ENCODE results near the gene PJA2.

Gene PJA2

DNA sequence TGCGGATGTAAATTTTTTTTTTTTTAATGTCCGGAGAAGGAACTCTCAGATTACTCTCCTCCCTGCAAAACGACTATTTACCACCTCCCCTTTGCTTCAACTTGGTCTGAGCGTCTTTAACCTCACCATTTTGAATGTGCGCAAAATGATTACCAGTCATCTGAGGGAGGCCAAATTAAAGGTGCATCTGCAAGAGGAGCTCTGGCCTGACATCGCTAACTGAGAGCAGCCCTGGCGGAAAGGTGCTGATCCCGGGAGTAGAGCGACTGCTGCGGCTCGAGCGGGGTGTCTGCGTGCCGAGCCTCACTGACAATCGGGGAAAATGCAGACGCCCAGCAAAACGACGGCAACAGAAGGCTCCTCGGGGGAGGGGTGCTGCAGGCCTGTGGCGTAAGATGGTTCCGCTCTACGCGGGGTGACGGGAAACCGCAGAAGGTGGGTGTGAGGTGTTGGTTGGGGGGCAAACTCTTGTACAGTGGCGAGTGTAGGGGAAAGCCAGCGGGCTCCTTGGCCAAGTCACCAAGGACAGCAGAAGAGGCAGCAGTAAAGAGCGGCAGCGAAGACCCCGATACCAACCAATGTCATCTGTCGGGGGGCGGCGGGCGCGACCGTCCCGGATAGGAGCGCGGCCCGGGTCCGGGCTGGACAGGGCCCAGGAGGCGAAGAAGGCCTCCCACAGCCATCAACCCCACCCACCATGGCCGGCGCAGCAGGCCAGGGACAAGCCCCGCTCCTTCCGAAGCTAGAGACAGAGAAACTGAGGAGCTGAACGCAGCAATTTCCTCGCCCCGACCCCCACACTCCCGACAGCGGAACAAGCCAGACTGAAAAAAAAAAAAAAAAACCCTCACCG is 557 bp downstream of the PJA2 start:
- peak; percentile 82 for DNase-seq

DNA sequence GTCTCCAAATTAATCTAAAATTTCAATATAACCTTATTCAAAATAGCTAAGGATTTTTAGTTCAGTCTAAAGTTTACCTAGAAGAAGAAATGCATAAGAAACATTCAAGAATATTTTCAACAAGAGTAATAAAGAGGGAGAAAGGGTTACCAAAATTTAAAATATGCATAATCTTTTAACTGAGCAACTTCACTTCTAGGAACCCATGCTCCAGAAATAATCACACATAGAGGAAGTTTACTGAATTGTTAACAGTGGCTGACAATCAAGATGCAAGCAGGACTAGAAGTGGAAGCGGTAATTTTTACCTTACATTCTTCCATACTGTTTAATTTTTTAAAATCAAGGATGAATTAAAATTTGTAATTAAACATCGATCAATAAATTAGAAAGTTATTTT is 1.9 kb downstream of the PJA2 start:
- no peak for DNase-seq

DNA sequence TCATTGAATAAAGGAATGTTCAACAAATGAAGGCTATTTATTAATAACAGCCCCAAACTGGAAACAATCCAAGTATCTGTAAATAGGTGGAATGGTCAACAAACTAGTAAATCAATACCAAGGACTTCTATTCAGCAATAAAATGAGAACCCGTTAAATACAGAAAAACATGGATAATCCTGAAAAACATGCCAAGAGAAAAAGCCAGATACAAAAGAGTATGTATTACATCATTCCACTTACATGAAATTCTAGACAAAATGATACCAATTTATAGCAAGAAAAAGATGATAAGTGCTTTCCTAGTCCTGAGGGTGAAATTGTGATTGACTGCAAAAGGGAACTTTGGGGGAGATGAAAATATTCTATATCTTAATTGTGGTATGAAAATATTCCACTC is 3.1 kb downstream of the PJA2 start:
- DNase-seq, result no peak

DNA sequence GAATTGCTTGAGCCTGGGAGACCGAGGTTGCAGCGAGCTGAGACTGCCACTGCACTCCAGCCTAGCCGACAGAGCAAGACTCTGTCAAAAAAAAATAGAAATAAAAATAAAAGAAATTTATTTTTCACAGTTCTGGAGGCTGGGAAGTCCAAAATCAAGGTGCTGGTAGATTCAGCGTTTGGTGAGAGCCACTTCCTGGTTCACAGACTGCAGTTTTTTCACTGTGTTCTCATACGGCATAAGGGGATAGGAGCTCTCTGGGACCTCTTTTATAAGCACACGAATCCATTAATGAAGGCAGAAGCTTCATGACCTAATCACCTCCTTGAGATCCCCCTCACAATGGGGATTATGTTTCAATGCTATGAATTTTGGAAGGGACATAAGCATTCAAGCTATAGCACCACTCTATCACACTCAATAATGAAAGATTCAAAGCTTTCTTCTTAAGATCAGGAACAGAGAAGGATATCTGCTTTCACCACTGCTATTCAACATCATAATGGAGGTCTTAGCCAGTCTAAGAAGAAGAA is 5.3 kb downstream of the PJA2 start:
- DNase-seq, result no peak

DNA sequence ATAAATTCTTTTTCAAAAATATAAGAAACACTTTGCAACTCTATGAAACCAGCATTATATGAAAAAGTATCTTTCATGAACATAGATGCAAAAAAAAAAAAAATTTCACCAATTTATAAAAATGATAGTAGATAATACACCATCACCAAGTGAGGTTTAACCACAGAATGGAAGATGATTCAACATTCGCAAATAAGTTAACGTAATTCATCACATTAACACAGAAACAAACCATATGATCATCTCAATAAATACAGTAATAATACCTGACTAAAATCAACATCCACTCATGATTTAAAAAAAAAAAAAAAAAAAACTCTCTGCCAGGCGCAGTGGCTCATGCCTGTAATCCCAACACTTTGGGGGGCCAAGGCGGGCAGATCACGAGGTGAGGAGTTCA is 6.3 kb downstream of the PJA2 start:
- no peak for DNase-seq

DNA sequence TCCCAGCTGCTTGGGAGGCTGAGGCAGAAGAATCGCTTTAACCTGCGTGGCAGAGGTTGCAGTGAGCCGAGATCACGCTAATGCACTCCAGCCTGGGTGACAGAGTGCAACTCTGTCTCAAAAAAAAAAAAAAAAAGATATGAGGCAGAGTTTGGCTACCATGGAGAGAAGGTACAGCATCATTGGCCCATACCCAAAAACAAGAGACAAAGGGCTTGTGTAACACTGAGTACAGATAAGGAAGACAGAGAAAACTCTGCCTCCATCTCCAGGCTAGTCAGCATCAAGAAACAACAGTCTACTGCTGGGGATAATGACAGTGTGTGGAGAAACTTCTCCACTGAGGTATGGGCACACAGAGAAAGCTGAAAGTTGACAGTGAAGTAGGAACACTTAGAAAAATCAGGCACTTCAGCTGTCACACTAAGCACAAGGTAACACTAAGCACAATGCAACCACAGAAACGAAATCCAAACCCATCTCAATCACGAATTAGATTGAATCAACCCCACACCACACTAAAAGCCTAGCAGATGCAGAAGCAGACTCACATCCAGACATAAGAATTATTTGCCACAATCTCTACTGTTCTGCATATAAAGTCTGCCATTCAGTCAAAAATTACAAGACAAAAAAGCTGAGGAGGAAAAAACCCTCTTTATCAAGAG is 10.5 kb downstream of the PJA2 start:
- DNase-seq, result no peak

DNA sequence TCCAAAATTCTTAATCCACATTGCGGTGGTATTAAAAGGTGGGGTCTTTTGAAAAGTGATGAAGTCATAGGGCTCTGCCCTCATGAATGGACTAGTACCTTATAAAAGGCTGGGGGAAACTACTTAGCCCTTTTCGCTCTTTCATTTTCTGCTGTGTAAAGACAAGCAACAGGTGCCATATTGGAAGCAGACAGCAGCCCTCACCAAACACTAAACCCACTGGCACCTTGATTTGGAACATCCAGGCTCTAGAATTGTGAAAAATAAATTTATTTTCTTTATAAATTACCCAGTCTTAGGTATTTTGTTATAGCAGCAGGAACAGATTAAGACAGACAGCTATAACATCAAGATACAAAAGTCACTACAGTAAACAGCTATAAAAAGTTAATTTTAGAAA is 12.8 kb downstream of the PJA2 start:
- no peak for DNase-seq

DNA sequence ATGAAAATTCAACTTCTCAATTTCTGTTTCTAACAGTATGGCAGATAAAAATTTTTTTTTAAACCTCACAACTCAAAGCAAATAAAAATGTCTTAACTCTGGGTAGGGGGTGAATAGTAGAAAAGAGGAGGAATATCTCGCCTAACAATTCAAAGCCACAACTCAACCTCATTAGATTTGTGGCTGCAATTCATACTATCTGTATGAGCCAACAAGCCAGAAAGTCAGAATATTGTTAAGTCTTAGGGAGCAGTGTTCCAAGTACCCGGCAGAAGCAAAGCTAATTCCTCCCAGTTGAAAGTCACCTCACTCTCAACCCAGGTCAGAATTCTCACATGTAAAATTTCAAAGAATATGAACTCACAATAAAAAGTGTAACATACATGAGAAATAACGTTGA is 15.0 kb downstream of the PJA2 start:
- DNase-seq, result no peak

DNA sequence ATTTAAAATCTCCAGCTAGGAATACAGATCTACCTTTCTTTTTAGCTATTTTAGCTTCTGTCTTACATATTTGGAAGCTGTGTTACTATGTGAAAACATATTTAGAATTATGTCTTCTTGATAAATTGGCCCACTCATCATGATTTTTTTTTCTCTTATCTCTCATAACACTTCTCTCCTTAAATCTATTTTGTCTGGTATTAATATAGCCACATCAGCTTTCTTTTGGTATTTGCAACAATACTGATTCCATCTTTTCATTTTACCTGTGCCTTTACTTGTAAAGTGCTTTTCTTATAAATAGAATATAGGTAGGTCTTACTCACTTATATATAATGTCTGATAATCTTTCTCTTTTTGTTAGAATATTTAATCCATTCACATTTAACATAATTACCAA is 19.6 kb downstream of the PJA2 start:
- DNase-seq, result no peak

DNA sequence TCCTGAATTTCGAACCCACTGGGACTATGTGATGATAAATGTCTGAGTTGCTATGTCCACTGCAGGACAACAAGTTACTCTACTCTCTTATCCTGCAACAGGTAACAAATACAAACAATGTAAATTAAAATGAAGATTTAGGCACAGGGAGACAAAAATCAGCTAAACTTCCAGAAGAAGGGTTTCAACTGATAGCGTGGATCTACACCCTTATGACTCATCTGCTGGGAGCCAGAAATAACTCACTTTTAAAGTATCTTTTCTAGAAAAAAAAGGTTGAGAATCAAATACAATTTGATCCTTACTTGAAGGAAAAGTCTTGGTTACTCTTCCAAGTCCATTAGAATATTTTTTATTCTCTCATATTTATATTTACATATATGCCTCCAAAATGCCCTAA is 21.4 kb downstream of the PJA2 start:
- DNase-seq, result no peak

DNA sequence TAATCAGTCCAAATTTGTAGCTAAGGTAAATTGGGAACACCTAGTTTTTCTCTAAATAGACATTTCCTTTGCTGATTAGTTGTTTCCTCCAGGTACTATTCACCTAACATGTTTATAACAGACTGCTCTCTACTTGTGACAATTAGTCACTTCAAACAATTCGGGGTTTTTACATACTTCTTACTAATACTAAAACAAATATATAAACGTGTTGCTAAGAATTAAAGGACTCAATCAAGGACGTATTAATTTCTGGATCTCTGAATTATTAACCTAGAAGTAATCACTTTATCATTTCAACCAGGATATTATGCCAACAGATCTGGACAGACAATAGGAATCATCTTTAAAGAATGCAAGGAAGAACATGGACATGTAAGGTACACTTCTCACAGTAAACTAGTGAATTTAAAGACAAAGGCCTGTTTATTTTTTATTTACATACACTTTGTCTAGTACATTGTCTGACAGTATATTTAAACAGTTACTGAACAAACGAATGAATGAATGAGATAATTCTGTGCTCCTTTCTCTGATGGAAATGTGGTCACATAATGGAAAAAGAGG is 22.3 kb downstream of the PJA2 start:
- no peak for DNase-seq

DNA sequence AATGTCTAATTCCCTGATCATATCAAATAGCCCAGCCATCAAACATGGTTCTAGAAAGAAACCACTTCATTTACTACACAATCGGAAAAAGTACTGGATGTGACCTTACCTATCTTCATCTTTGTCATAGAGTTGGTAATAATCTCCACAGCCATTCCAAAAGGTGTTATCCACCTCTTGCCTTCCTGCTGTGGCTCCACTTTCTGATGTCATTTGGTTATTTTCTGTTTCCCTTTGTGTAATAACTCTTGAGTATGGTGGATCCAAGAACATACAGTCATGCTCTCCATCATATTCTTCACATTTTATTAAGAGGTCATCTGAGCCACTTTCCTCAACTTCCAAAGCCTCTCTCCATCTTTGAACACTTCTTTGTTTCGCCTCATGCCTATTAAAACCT is 31.7 kb downstream of the PJA2 start:
- no peak for DNase-seq

DNA sequence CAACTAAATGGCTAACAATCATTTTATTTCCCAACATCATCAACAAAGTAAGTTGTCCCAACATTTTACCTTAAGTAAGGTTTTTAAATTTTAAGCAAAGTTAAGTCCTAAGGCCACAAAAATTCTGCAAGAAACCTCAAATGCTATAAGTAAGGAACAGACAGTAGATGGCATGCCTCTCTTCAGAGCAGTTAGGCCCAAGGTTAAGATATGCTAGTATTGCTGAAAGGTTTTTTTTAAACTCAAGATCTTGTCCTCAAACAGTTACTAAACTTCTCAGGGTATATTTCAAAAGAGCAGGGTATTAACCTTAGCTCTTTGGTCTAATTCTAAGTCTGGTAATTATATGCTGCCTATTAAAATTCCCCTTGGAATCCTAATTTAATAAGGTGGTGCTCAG is 35.1 kb downstream of the PJA2 start:
- no peak for DNase-seq

DNA sequence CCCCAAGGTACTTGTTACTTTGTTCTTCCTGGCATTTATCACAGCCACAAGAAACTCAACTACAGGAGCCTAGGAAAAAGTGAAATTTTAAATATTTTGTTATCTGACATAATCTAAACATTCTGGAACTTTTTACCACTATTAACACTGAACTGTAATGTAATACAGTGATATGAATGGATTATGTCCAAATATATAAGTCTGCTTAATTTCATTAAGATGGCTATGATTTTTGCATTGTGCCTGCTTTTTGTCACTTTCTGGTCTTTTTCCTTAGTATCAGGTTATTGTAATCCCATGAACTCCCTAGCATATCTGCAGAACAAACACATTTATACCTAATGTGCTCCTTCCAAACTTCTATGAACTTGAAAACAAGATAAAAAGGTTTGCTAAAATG is 35.8 kb downstream of the PJA2 start:
- no peak for DNase-seq

DNA sequence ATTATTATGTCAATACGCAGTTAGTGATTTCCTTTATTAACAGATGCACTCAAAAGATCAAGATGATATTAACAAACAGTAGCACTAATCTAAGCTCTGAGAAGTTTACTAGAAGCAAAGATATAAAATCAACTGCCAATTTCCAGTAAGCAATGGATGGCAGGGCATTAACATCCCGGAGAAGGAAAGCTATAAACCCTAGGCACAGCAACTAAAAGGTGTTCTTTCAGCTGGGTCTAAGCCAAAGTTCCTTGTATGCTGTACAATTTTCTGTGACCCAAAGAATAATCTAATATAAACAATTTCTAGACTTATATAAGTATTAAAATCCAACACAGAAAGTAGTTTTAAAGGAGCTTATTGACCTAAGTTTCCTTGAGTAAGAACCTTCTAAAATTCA is 39.4 kb downstream of the PJA2 start:
- no peak for DNase-seq

DNA sequence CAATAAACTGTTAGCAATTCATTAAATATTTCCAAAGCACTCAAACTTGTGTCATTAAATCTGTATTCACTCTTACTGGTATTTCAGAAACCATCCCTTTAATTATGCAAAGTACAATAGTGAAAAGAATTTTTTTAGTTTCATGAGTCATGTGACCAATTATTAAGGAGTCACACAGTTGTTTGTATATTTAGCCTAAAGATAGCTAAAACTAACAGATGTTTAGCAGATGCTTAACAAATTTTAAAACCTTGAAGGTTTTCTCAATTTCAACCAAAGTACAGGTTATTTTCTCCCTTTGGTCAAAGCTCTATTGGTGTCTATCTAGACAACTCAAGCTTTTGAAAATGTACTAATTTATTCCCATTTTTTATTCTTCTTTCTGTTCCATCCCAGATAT is 44.1 kb downstream of the PJA2 start:
- no peak for DNase-seq

DNA sequence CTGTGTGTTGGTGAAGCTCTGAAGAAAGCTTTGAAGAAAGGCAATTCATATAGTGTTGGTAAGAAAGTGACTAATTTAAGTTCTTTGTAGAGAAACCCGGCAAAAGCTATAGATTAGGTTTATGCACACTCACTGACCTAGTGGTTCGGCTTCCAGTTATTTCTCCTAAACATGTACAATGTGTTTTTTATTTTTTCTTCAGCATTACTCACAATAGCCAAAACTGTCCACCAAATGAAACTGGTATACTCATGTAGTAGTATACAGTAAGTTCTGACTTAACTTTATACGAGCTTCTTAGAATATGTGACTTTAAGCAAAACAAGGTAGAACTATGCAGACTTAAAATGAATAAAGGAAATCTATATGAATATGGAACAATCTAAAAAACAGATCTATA is 44.8 kb downstream of the PJA2 start:
- DNase-seq, result no peak

DNA sequence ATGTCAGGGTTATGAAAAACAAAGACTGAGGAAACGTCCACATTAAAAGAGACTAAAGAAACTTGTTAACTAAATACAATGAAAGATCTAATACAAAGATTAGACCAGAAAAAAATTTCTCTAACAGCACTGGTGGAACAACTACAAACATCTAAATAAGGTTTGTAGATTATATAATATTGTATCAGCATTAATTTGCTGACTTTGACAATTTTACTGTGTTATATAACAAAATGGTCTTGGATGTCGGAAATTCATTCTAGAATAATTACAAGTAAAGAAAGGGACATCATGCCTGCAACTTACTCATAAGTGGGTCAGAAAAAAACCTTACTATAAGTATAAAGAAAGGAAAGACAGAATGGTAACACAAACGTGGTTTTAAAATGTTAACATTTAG is 50.1 kb downstream of the PJA2 start:
- DNase-seq, result no peak

DNA sequence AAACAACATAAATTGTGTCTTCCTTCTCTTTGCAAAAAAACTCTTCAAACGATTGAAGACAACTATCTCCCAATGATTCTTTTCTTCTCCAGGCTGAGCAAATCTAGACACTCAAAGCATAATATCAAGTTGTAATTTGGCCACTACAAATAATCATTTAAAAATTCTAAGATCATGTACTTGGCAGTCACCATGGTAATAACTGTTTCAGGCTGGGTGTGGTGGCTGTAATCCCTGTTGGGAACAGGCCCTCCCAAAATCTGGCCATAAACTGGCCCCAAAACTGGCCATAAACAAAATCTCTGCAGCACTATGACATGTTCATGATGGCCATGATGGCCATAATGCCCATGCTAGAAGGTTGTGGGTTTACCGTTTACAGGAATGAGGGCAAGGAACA is 52.0 kb downstream of the PJA2 start:
- DNase-seq, result no peak

DNA sequence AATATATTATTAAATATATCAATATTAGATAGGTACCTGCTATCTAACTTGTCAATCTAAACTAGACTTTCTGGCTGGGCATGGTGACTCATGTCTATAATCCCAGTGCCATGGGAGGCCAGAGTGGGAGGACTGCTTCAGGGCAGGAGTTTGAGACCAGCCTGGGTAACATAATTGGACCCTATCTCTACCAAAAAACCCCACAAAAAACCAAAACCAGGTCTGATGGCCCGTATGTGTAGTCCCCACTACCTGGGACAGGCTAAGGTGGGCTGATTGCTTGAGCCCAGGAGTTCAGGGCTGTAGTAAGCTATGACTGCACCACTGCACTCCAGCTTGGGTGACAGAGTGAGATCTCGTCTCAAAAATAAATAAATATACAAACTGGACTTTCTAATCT is 55.0 kb downstream of the PJA2 start:
- no peak for DNase-seq

DNA sequence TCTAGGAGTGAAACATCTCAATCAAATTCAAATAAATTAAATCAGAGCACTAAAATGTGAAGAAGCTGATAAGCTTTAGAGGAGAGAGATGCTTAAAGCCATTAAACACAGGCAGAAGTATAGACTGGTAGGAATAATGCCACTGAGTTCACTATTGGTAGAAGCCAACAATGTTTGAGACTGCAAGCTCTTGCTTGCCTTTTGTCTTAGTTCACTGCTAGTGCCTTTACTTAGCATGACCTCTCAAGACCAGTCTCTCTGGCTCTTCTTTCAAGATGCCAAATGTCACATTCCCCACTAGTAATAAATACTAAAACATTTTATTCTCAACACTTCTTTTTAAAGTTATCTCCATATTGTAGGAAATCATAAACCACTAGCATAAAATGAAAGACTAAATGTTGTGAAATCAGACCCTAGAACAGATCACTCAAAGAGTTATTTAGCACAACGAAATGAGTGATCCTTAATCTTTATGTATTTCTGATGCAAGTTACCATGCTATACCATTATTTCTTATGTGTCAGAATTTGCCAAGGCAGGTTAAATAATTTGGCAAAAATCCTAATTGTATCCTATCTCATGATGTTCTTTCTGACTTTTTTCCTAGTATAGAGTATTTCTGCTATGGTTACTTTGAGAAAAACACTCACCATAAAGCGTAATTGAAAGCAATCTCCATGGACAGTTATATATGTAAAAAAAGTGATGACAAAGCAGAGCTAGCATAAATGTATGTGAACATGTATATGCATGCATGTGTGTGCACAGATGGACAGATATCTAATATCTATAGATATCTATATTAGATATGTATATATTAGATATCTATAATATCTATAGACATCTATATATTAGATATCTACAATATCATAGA is 57.5 kb downstream of the PJA2 start:
- no peak for DNase-seq

DNA sequence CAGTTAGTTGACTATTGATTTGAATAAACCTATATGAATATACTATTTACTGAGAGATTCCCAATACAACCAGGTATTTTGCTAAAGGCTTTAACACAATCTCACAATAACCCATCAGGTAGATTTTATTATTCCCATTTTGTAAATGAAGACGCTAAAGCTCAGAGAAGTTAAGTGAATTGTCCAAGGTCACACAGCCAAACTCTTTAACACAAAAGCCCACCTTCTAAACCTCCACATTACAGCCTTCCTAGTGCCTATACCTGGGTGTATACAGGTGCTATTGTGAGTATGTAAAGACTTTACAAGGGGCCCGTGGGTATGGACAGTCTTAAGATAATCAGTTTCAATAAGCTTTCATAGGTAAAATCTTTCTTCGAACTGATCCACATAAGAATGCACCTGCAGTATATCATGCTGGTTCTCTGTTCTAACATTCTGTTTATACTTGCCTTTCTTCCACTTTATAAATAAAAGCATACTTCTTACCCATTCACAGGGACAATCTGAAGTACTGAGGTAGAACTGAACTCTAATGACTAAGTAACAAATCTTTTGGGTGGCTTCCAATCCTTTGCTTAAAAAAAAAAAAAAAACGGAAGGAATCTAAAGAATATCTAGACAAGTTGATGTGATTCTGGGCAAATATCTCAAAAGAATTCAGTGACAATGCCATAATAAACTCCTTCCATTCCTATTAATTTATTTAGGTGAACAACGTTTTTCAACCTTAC is 59.1 kb downstream of the PJA2 start:
- DNase-seq, result no peak
